Keratinocyte (primary cell): Measurements from ENCODE around the gene P4HB.

ENCODE experiments used
- EZH2 ChIP-seq: IDR thresholded peaks from one replicate; pipeline ENCODE4 v1.6.1; 2012; ENCODE audit warnings: inconsistent platforms, mild to moderate bottlenecking, low read length, moderate library complexity
- TF ChIP-seq, protein P1 (sequence below), 3 experiments: IDR thresholded peaks in 1 of 3; conservative IDR thresholded peaks in 1 of 3; optimal IDR thresholded peaks in 1 of 3; 2 replicates in 2 of 3; 3 replicates in 1 of 3; pipeline versions ENCODE3 to v1.5.1; 2011; ENCODE audit warnings: low read length in 3 of 3, mild to moderate bottlenecking in 3 of 3, moderate library complexity in 2 of 3, control low read depth in 1 of 3, inconsistent platforms in 1 of 3; ENCODE audit not compliant: insufficient read depth in 2 of 3; ENCODE audit errors: extremely low read depth in 1 of 3

DNA sequence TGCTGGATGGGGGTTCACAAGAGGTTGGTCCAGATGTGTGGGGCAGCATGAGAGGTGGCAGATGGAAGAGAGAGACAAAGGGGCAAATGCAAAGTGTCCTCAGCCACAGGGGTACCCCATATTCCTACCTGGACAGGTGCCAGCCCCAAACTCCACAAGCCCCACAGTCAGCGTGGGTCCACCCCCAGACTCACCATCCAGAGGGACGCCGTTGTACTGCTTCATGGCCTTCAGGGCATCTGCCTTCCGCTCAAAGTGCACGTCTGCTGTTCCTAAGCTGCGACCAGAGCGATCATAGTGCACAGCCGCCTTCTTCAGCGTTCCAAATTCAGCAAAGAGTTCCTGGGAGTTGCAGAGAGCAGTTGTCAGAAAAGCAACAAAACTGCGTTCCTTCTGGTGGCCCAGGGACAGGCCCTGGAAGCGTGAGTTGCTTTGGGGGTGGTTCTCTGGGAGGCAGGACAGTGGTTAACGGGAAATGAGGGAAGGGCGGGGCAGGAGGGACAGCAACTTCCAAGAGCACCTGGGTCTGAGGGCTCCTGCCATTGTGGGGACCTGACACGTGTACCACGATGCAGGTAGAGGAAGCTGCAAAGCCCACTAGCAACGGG, 28.8 kb upstream of the P4HB start:
- TF ChIP-seq, protein P1, sequence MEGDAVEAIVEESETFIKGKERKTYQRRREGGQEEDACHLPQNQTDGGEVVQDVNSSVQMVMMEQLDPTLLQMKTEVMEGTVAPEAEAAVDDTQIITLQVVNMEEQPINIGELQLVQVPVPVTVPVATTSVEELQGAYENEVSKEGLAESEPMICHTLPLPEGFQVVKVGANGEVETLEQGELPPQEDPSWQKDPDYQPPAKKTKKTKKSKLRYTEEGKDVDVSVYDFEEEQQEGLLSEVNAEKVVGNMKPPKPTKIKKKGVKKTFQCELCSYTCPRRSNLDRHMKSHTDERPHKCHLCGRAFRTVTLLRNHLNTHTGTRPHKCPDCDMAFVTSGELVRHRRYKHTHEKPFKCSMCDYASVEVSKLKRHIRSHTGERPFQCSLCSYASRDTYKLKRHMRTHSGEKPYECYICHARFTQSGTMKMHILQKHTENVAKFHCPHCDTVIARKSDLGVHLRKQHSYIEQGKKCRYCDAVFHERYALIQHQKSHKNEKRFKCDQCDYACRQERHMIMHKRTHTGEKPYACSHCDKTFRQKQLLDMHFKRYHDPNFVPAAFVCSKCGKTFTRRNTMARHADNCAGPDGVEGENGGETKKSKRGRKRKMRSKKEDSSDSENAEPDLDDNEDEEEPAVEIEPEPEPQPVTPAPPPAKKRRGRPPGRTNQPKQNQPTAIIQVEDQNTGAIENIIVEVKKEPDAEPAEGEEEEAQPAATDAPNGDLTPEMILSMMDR (optimal IDR thresholded peaks at IDR 0.05 in 1 of 3, IDR thresholded peaks at IDR 0.05 in 1 of 3, conservative IDR thresholded peaks at IDR 0.05 in 1 of 3; ENCODE audit: extremely low read depth in 1 of 3, insufficient read depth in 2 of 3, low read length in 3 of 3), result no peak
- no peak for TF ChIP-seq EZH2
